RWPE2 (cell line): ENCODE measurements around the gene SLX4IP.

Experiments
- ATAC-seq: fragments of 200-7000 bp; cut with Tn5 transposase; 3 replicates; pipeline ENCODE4 v1.9.1; 2021; ENCODE audit warnings: low read depth
- DNase-seq: peaks from one replicate; pipeline ENCODE4 v3.0.0-alpha.2; 2020; ENCODE audit warnings: low spot score
- H3K27ac ChIP-seq: fragments of 450-650 bp; 2 replicates; pipeline ENCODE4 v1.5.1; 2017; ENCODE audit warnings: mild to moderate bottlenecking; ENCODE audit not compliant: poor library complexity, severe bottlenecking
- H3K27me3 ChIP-seq: fragments of 250-450 bp; sonication (Bioruptor Pico); 2 replicates; pipeline ENCODE4 v1.5.1; 2021; ENCODE audit warnings: mild to moderate bottlenecking, moderate library complexity; ENCODE audit not compliant: insufficient read depth, poor library complexity, severe bottlenecking
- H3K36me3 ChIP-seq: fragments of 250-450 bp; sonication (Bioruptor Pico); 2 replicates; pipeline ENCODE4 v1.5.1; 2020; ENCODE audit warnings: low read depth, mild to moderate bottlenecking, moderate library complexity
- H3K4me1 ChIP-seq: fragments of 250-450 bp; sonication (Bioruptor Pico); 2 replicates; pipeline ENCODE4 v1.5.1; 2021; ENCODE audit warnings: mild to moderate bottlenecking, moderate library complexity; ENCODE audit not compliant: insufficient read depth, poor library complexity, severe bottlenecking
- H3K4me3 ChIP-seq: fragments of 250-450 bp; sonication (Bioruptor Pico); 2 replicates; pipeline ENCODE4 v1.5.1; 2021; ENCODE audit warnings: mild to moderate bottlenecking, moderate library complexity; ENCODE audit not compliant: severe bottlenecking
- H3K9me3 ChIP-seq: fragments of 250-450 bp; sonication (Bioruptor Pico); 2 replicates; pipeline ENCODE4 v1.5.1; 2021; ENCODE audit warnings: mild to moderate bottlenecking, moderate library complexity; ENCODE audit not compliant: severe bottlenecking
- CTCF ChIP-seq: fragments of 450-650 bp; IDR thresholded peaks from one replicate; pipeline ENCODE4 v1.5.1; 2017; ENCODE audit warnings: mild to moderate bottlenecking, moderate library complexity; ENCODE audit not compliant: poor library complexity, severe bottlenecking

Gene SLX4IP

GRCh38 chr20:10634683-10635411 is 199.7 kb downstream of the SLX4IP start:
- Histone ChIP-seq H3K27me3 (no peaks in the 10 kb centered on the region), H3K9me3 (no peaks in the 10 kb centered on the region), H3K27ac (peak overlapping the region; percentile 61), H3K4me1 (peaks cover 47% of the 10 kb centered on the region), H3K4me3 (no peak overlapping the region), H3K36me3 (peaks cover 28% of the 10 kb centered on the region)
- TF ChIP-seq CTCF: no peak
- DNase-seq (no peak), ATAC-seq (peak; percentile 34; the same call in 1 of the 3 replicates)

- TF ChIP-seq CTCF: no peak
- H3K4me3 ChIP-seq: no peak overlapping the region
- H3K27me3 ChIP-seq: no peaks in the 10 kb centered on the region
- DNase-seq: no peak
- H3K27ac ChIP-seq: peak overlapping the region; percentile 61
- no peaks in the 10 kb centered on the region for H3K9me3 ChIP-seq
- peaks cover 36% of the 10 kb centered on the region for H3K36me3 ChIP-seq
- H3K4me1 ChIP-seq: peaks cover 47% of the 10 kb centered on the region
- no peak for ATAC-seq
These were observed 200.5 kb downstream of the SLX4IP start for GRCh38 chr20:10635476-10636208.

- TF ChIP-seq CTCF: no peak
- DNase-seq (no peak), ATAC-seq (peak; percentile 18; the same call in 1 of the 3 replicates)
- peaks cover 44% of the 10 kb centered on the region for H3K36me3 ChIP-seq
- no peaks in the 10 kb centered on the region for H3K9me3 ChIP-seq
- peak overlapping the region; percentile 61 for H3K27ac ChIP-seq
- H3K27me3 ChIP-seq: no peaks in the 10 kb centered on the region
- H3K4me3 ChIP-seq: no peak overlapping the region
- H3K4me1 ChIP-seq: peaks cover 47% of the 10 kb centered on the region
These were observed 201.3 kb downstream of the SLX4IP start for GRCh38 chr20:10636326-10636818.

- H3K4me1 ChIP-seq: peaks cover 47% of the 10 kb centered on the region
- no peak for TF ChIP-seq CTCF
- peaks cover 51% of the 10 kb centered on the region for H3K36me3 ChIP-seq
- DNase-seq: no peak
- peak; percentile 36 for ATAC-seq
- no peaks in the 10 kb centered on the region for H3K27me3 ChIP-seq
- H3K9me3 ChIP-seq: no peaks in the 10 kb centered on the region
- peak overlapping the region; percentile 61 for H3K27ac ChIP-seq
- H3K4me3 ChIP-seq: no peak overlapping the region
These were observed 202.0 kb downstream of the SLX4IP start for GRCh38 chr20:10637031-10637559.
